Measurements from ENCODE around the gene PGK1. TPM values are rescaled to one million over a fixed set of nuclear protein-coding genes. Genes with fewer than 3 reads are reported as not detected.
A peak's percentile ranks its signal among the peaks of the same experiment; 100 is the strongest.
"Not testable (repeated sequence)": the region's sequence is repeated elsewhere in the genome, so short reads cannot be mapped to it uniquely, and the experiment has no call there.

PGK1 gene
- 191 and 208 TPM in 2 replicates for total RNA-seq

GRCh38 chrX:78103623-78104446, at the start of gene PGK1:
Gene PGK1, plus strand, starts transcription at chrX:78104248. Its CDS starts 93 bp downstream, at chrX:78104341.
- DNase-seq (ENCODE audit: low read depth in 2 of 2), result peak; percentile 85 to 96

- DNase-seq (ENCODE audit: low read depth in 2 of 2), result no peak
These were observed 40.4 kb upstream of the PGK1 start for GRCh38 chrX:78063687-78064086.

- no peak for DNase-seq (ENCODE audit: low read depth in 2 of 2)
These were observed 39.9 kb upstream of the PGK1 start for GRCh38 chrX:78064152-78064551.

- peak in 1 of 2 donors; percentile 62 for DNase-seq (ENCODE audit: low read depth in 2 of 2)
These were observed 39.1 kb upstream of the PGK1 start for GRCh38 chrX:78064698-78065601.

GRCh38 chrX:78066110-78066509, 37.9 kb upstream of the PGK1 start:
- no peak for DNase-seq (ENCODE audit: low read depth in 2 of 2)

- no peak for DNase-seq (ENCODE audit: low read depth in 2 of 2)
These were observed 32.7 kb upstream of the PGK1 start for GRCh38 chrX:78071331-78071730.

- not testable (repeated sequence) for DNase-seq (ENCODE audit: low read depth in 2 of 2)
These were observed 30.6 kb upstream of the PGK1 start for GRCh38 chrX:78073147-78074077.

GRCh38 chrX:78074088-78074487, 30.0 kb upstream of the PGK1 start:
- DNase-seq (ENCODE audit: low read depth in 2 of 2), result no peak

GRCh38 chrX:78075787-78076389, 28.2 kb upstream of the PGK1 start:
- no peak for DNase-seq (ENCODE audit: low read depth in 2 of 2)

- not testable (repeated sequence) for DNase-seq (ENCODE audit: low read depth in 2 of 2)
These were observed 22.6 kb upstream of the PGK1 start for GRCh38 chrX:78081413-78081812.

- peak in 1 of 2 donors; percentile 48 for DNase-seq (ENCODE audit: low read depth in 2 of 2)
These were observed 11.8 kb upstream of the PGK1 start for GRCh38 chrX:78092296-78092695.

GRCh38 chrX:78098108-78098507, 5.9 kb upstream of the PGK1 start:
- no peak for DNase-seq (ENCODE audit: low read depth in 2 of 2)

GRCh38 chrX:78102091-78102490, 2.0 kb upstream of the PGK1 start:
- no peak for DNase-seq (ENCODE audit: low read depth in 2 of 2)

GRCh38 chrX:78103001-78103622, 936 bp upstream of the PGK1 start:
- no peak for DNase-seq (ENCODE audit: low read depth in 2 of 2)

GRCh38 chrX:78104447-78105176, 564 bp downstream of the PGK1 start:
- peak; percentile 15 to 44 for DNase-seq (ENCODE audit: low read depth in 2 of 2)

GRCh38 chrX:78105944-78106650, 2.0 kb downstream of the PGK1 start:
- DNase-seq (ENCODE audit: low read depth in 2 of 2), result peak in 1 of 2 donors; percentile 17

- no peak for DNase-seq (ENCODE audit: low read depth in 2 of 2)
These were observed 2.6 kb downstream of the PGK1 start for GRCh38 chrX:78106651-78106986.

GRCh38 chrX:78109458-78109857, 5.4 kb downstream of the PGK1 start:
- no peak for DNase-seq (ENCODE audit: low read depth in 2 of 2)

Data from dermis microvascular lymphatic vessel endothelial cell (primary cell).